Measurements from ENCODE around the gene NR2E1.
A peak's percentile ranks its signal among the peaks of the same experiment; 100 is the strongest.

NR2E1 gene

DNA sequence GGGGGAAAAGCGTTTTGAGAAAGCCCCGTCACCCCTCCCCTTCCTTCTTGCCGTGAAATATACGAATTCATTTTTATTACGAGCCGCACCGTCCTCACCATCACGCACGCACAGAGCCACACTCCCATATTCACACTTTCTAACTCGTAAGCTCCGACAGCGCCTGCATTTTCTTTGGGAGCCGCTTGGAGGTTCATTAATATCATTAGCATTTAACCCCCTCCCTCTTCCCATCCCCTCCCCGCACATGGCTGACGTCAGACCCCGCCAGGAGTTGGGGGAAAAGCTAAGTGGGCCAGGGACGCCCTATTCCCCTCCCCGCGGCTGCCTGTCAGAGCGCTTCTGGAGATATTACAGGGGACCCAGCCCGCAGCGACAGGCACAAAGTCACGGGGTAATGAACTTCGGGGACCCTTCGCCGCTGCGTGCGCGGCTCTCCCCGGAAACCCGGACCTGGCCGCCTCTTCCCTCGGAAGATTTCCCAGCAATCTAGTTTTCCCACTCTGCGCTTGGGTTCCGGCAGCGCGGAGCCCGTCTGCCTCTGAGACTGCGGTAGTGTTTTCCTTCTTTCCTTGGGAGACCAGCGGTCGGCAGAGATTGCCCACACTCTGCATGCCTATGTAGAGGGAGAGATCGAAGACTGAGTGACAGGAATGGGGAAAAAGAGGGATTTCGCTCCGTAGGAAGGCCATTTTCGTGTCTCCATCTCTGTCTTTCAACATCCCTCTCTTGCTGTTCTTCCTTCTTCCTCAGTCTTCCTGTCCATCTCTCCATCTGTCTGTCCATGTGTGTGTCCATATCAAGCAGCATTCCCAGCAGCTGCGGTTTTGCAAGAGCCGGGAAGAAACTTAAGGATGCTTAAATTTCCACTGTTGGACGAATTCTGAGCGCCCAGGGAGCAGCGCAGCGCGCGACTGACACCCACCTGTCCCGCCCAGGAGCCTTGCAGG lies at the start of gene NR2E1:
Gene NR2E1 (plus strand): TSS at position 309 of the 950 bp plus-strand sequence. CDS start 744 bp downstream, outside the sequence.
- no peak for DNase-seq

DNA sequence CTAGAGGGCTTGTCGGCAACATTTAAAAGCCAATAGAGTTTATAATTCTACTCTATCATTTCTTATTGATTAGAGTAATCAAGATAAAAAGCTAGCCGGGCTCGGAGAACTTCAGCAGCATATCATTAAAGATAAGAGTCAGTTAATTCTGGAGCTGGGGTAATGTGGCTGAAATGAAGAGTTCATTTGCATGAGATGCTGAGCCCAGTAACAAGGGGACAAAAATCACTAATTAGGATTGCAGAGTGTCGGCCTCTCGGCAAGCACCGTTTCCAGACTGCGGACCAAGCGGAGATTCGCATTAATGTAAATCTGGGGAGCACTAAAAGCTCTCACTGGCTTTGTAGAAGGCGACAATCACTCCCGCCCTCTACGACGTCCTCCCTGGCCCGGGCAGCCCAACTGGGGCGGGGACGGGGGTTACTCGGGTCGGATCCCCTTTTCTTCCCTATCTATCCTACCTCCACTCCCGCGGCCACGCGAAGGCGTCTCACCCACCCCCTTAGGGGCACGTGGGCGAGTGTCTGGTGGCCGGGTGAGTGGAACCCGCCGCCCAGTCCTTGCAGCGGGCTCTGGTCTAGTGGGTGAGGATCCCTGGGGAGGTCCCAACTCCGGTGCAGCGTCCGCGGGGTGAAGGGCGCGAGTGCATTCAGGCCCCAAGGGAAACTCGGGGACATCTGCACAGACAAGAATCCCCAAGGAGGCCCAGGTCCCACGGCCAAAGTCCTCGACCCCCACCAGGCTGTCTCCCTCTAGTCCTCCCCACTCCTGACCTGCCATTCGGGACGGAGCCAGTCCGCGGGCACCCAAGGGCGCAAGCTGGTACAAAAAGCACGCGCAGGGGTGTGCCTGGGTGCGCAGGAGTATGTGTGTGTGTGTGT lies 49.0 kb upstream of the NR2E1 start:
- no peak for DNase-seq

DNA sequence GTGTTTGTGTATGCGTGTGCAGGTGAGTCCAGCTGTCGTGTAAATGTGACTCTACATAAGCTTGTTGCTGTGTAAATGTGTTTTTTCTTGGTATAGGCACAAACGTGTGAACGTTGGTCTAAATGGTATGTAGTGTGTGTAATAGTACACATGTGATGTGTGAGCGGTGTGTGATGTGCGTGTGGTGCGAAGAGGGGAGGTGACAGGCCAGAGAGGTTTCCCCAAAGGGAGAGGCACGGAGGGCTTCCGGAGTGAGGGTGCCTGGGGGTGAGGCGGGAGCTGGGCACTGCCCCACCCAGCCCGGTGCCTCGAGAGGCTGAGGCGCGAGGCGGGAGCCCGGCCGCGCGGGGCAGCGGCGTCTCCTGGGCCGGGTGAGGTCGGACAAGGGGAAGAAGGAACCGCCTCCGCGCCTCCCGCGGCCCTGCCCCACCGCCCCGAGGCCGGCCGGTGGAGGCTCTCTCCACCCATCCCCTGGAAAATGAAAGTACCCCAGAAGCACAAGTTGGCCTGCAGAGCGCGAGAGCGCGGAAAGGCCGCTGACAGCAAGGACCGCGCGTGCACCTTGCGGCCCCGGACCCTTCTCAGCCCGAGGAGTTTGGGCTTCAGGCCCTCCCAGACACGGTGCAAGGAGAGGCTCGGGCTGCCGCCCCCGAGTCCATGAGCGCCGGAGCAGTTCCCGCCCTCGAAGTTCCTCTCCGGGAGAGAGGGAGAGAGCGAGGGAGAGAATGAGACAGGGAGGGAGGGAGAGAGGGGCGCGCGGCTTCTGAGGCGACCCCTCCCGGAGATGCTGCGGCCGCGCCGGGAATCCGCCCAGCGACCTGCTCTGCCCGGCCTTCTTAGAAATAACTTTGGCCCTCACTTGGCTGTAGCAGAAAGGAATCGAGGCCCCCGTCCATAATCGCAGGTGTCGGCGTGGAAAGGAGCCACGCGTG lies 48.1 kb upstream of the NR2E1 start:
- no peak for DNase-seq

DNA sequence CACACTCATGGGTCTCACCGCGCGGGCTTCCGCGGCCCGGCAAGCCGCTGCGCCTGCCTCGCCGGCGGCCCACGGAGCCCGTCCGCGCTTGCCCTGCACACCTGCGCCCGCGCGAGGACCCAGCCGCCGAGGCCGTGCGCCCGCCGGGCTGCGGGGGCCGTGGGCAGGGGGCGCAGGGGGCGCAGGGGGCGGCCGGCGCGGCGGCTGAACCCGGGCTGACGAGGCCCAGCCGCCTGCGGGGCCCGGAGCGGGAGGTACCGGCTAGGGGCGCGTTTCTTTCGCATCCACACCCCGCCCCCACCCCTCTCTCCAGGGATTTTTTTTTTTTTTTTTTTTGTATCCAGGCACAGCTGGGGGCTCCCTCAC lies 47.5 kb upstream of the NR2E1 start:
- DNase-seq, result no peak

DNA sequence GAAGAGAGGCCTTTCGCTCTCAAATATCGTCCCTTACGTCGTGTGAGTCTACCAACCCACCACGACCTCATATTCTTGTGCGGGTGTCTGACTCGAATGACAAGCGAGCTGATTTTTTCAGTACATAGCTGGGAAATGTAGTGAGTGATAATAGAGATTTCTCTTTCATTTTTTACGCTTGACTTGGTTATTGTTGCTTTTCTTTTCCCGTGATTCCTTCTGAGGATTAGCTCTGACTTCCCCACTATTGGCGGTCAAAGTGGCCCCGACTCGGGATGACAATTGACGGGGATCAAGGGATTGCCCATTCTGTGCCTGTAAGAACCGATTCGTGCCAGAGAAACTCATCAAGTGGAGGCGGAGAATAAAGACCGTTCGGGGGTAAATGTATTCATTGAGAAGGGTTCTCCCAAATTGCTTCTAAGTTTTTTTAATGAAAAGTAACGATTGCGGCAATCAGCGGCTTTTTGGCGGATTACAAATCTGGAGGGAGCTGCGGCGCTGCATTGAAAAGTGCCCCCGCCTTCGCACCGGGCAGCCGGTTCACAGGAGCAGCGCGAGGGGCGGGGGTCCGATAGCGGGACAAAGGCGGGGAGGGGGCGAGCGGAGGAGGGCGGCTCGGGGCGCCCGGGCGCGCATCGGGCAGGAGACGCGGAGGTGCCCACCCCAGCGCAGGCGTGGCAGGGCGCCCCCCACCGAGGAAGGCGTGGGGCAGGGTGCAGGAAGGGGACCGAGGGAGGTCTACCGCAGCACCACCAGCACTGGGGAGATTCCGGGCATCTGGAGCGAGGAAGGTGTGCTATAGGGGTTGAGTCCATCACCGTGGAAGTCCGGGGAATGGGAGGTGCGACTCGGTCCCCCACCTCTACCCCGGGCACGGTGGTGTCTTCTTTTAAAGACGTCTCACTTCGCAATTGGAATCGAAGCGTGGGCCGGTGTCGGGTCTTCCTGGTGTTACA lies 46.7 kb upstream of the NR2E1 start:
- no peak for DNase-seq

DNA sequence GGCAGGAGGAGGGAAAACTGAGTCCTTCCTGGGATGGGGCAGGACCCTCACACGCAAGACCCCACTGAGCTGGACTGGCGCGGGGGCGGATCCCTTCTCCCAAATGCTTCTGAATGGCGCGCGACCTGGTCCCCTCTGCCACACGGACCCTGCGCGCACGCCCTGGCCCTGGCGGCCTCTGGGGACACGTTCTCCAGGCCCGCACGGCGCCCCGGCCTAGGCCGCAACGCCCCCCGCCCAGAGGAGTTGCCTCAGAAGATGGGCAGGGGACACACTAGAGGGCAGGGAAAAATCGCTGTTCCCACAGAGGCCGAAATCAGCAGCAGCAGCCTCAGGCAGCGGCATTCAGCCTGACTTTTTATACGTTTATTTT lies 46.1 kb upstream of the NR2E1 start:
- no peak for DNase-seq

DNA sequence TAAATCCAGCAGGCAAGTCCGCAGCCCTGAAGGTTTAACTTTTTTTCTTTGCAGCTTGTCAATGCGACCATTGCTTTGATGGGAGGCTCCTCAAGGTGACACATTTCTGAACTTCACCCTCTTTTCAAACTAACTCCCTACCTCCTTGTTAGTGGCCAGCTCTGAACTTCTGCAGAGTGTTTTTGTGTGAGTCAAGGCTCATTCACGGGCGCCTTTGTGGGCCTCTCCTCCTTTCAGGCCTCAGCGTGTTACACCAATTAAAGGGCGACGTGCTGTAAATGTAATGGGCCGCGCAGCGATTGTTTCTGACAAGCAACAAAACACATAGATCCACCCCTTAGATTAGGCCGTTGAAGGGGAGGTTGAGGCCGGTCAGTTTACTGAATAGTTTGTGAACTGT lies 45.5 kb upstream of the NR2E1 start:
- DNase-seq, result no peak

DNA sequence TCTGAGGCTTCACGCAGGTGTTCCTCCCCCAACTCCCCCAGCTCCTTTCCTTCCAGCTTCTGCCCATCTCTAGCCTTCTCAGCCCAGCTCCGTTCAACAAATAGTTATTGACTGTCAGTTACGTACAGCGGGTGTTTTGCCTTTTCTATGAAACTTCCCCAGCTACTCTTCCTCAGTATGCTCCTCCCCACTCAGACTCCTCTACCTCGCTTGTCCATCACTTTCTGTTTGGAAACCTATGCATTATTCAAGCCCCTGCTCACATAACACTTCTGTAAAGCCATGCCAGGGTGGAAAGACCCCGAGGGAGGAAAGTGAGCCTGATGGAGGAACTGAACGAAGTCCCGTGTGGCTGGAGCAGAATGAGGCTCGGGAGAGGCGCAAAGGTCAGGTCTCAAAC lies 44.2 kb upstream of the NR2E1 start:
- DNase-seq, result no peak

DNA sequence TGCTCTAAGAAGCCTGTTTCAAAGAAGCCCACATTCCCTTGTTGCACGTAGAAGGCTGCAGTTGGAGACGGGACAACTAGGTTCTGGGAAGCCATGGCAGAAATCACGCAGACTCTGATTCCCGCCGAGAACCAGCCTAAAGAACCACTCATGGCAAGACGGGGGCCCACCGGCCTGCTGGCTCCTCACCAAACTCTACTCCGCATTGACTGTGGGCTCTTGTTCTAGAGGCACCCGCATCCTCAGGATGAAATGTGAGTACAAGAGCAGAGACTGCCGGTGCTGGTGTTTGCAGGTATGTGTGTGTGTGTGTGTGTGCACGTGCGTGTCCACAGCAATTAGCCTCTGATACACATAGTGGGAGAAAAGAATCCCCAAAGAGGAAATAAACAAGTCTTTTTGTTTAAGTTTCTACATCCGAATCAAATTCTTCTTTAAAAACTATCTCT lies 42.3 kb upstream of the NR2E1 start:
- no peak for DNase-seq

DNA sequence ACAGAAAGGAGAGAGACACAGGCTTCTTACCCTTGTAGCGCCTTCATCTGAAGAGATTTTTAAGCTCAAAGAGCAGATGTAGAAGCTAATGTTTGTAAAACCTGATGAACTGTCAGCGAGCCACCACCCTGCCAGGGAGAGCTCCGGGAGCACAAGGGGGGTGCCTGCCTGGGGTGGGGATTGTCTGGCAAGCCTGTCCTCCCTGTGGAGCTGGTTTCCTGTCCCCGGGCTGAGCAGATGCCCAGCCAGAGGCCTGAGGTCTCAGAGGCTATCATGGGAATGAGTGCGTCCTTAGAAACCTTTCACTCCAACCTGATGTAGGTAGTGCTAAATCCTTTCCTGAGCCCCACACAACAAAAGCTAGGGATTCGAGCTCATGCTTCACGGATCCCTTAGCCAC lies 41.9 kb upstream of the NR2E1 start:
- DNase-seq, result no peak

DNA sequence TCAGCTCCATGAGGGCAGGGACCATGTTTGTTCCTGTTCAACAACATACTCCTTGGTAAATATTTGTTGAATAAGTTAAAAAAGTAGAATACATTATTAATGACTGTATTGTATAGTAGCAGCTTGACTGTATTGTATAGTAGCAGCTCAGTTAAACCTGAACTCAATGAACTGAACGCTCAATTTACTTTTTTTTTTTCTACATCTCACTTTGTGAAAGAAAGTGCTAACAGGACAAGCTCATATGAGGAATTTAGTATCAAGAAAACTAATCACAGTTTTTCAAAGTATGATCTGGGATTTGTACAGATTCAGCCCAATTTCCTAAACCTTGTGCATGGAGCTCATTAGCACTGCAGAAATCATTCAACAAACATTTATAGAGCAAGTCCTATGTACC lies 38.8 kb upstream of the NR2E1 start:
- DNase-seq, result no peak

DNA sequence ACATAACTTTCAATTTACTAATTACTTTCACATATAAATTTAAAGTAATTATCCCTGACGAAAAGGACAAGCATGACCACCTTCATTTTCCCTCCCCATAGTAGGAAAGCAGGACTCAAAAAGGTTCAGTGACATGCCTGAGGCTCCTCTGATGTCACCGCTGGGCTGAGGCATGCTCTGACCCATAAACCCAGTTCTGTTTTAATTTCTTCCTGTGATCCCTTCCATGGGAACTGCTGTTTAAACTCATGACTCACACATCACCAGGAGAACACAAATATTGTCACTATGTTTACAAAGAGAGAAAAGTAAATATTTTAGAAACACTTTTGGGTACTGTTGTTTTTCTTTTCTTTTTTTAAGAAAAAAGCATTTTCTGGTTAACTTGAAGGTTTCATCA lies 38.0 kb upstream of the NR2E1 start:
- no peak for DNase-seq

DNA sequence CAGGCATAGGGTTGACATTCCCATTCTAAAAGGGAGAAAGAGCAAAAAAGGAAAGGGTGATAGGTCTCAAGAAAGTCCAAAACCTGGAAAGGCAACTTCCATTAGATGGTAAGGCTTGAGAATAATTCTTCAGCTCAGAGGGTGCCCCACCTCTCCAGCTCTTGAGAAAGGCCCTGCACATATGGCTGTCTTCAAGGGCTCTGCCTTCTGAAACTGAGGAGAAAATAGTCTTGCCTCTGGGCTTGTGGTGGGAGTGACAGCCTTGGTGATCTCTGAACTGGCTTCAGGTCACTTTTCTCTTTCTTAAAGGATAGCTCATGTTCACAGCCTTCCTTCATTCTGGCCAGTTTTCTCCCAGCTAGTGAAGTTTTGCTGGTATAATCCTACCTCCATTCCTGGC lies 35.6 kb upstream of the NR2E1 start:
- no peak for DNase-seq

DNA sequence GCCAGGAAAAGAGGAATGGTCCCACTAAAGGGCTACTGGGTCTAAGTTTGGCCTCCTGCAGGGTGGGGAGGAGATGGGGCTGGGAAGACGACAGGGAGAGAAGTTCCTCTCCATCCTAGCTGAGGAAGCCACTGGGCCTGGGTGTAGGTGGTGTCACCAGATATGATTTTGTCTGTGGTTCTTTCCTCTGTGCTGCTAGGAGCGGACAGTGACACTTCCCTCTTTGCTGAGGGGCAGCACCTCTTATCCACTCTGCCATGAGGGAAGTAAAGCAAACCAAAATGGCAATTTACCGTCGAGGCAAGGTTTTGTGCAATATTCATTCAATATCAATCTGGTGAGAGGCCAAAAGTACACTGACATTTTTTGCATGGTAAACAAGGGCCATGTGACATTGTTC lies 33.0 kb upstream of the NR2E1 start:
- no peak for DNase-seq

DNA sequence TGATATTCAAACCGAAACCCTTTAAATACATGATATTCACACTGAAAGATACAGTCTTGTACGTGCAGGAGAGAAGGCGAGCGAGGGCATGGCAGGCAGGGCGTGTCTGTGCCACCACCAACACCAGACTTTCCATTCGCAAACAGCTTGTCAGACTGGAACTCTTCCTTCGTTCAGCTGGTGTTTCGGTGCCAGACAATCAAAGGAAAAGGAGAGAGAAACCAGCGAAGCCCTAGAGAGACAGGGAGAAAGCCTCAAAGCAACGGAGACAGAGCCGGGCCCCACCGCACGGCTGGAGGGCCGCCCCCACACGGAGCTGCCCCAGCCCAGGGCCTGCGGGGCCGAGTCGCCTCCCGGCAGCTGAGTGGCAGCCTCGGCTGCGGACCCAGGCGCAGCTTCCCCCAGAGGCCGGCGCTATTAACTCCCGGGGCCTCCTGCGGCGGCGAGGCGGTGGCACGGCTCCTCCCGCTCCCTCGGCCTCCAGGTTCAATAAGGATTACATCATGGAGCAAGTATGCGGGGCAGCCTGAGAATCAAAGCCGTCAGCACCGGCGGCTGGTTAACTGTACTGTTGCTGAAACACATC lies 32.1 kb upstream of the NR2E1 start:
- peak; percentile 54 for DNase-seq

DNA sequence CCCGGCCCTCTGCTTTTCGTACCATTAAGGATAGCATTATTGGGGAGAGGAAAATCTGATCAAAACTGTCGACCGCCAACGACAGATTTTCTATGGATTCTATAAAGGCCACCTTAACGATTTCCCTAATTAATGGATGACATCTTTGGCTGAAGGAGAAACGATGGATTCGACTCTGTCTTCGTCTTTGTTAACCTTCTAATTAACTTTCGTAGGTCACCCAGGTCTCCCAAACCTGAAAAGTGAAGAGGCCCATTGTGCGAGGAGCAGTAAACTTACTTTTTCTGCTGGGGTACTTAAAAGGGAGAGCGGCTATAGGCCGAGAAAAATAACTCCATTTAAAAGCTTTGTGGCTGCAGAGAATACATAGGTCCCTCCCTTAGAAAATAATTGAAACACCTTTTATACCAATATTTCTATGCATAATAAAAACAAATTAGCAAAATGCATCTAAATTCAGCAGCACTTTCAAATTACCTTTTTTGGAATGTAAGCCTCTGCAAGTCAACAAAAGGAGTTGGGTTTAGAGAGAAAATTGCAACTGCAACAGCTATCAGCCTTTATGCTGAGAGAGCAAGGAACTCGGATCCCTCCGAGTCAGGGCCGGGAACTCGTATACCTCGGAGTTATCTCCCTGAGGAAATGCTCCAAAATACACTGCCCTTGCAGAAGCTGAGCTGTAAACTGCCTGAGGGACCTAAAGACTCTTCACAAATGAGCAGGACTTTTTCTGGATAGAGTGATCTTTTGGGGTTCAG lies 31.4 kb upstream of the NR2E1 start:
- DNase-seq, result no peak

DNA sequence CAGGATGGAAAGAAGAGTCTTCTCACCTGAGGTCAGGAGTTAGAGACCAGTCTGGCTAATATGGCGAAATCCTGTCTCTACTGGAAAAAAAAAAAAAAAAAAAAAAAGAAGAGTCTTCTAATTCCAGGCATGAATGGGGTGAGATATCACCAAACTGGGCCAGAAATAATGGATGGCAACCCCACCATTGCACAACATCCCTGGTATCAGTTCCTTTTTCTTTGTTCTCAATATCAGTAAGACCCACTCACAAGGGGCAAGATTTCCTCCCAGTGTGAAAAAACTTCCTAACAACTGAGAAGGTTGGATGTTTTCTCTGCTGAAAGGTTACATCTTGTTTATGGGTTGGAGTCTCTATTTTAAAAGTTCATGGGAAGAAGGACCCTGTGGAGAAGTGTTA lies 23.6 kb upstream of the NR2E1 start:
- DNase-seq, result no peak

DNA sequence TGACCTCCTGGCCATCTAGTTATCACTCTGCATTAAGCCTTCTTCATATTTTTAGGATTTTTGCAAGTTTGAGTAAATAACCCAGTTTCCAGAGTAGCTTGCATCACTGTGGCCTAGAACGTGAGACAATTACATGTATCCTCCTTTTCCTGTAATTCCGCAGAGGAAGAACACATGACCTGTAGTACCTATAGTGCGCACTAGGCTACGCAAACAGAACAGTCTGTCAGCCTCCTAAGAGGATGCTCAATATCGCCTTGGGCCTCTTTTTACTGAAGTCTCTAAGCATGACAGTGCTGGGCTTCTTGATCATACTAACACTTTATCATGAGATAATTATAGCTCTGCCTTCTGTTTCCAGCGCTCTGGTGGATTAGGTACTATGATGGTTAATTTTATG lies 20.2 kb upstream of the NR2E1 start:
- DNase-seq, result no peak

DNA sequence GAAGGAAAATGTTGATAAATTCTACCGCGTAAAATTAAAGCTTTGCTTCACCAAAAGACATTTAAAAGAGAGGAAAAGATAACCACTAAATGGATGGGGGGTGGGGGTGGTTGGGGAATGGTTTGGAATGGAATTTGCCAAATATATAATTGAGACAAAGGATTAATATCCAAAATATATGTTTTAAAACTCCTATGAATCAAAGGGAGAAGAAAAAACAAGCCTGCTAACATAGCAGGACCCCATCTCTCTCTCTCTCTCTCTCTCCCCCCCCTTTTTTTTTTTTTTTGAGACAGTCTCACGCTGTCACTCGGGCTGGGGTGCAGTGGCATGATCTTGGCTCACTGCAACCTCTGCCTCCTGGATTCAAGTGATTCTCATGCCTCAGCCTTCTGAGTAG lies 13.4 kb upstream of the NR2E1 start:
- DNase-seq, result no peak

DNA sequence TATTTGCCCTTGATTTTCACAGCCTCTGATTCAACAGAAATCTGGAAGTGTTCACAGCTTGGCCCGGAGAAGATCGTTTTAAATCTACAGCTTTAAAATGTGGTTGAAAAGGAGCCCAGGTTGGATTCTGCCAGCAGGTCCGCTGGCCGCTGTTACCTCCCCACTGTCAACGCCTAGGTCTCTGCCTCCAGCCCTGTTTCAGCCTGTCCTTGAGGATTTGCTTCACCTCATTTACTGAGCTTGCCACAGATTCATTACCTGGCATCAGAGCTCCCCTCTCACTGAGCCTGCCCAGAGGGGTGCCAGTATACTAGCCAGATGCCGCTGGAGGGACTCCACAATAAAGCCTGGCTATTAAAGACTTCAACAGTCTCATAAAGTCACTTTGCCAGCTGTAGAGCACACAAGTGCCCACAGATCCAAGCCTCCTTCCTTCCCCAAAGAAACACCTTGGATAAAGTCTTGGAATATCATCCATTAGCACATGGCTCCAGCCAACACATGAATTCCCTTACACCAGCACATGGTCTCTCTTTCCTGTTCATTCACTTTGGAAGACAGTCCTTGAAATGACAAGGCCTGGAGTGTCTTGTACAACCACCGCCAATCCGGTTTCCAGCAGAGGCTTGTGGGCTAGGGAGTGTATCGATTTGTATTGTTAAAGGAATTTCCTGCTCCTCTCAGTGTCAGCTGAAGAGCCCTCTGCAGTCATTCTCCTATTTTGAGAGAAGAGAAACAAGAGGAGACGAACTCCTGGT lies 9.5 kb upstream of the NR2E1 start:
- DNase-seq, result no peak
